Endothelial cell (in vitro differentiated cells): ENCODE results near the gene UBE2F. TPM values are rescaled to one million over a fixed set of nuclear protein-coding genes. Genes with fewer than 3 reads are reported as not detected.

Experiments
- DNase-seq: peaks from one replicate; pipeline ENCODE4 v3.0.0; 2021; ENCODE audit warnings: low spot score
- H3K27ac Mint-ChIP-seq: one replicate; pipeline ENCODE4 v1.8.0; 2021; ENCODE audit warnings: mixed read lengths, inconsistent platforms; ENCODE audit not compliant: unreplicated experiment
- H3K27me3 Mint-ChIP-seq: one replicate; pipeline ENCODE4 v1.8.0; 2021; ENCODE audit warnings: mild to moderate bottlenecking, moderate library complexity, mixed read lengths, inconsistent platforms; ENCODE audit not compliant: unreplicated experiment
- H3K36me3 Mint-ChIP-seq: one replicate; pipeline ENCODE4 v1.8.0; 2021; ENCODE audit warnings: mild to moderate bottlenecking, low read depth, mixed read lengths, inconsistent platforms; ENCODE audit not compliant: unreplicated experiment
- H3K4me1 Mint-ChIP-seq: one replicate; pipeline ENCODE4 v1.8.0; 2021; ENCODE audit warnings: mild to moderate bottlenecking, mixed read lengths, inconsistent platforms; ENCODE audit not compliant: unreplicated experiment
- H3K4me3 Mint-ChIP-seq: one replicate; pipeline ENCODE4 v1.8.0; 2021; ENCODE audit warnings: mild to moderate bottlenecking, mixed read lengths, inconsistent platforms; ENCODE audit not compliant: unreplicated experiment
- H3K9me3 Mint-ChIP-seq: one replicate; pipeline ENCODE4 v1.8.0; 2021; ENCODE audit warnings: mixed read lengths, inconsistent platforms; ENCODE audit not compliant: unreplicated experiment
- total RNA-seq: library from RNA; stranded (reverse); fragmentation: NEBNext Ultra II Directional; extraction: Animal tissue kit (Norgen Biotek cat#: 25700); gene quantifications from one replicate; pipeline ENCODE4 v1.2.1, GENCODE V29; 2021; ENCODE audit not compliant: unreplicated experiment
- TF ChIP-seq, protein P1 (sequence below): fragments of 200-600 bp; sonication (generic); IDR thresholded peaks from one replicate; pipeline ENCODE4 v1.5.0; 2021; ENCODE audit warnings: antibody characterized with exemption; ENCODE audit not compliant: unreplicated experiment

UBE2F gene
- total RNA-seq, 1 donor from 2014 or later: 107 TPM

DNA sequence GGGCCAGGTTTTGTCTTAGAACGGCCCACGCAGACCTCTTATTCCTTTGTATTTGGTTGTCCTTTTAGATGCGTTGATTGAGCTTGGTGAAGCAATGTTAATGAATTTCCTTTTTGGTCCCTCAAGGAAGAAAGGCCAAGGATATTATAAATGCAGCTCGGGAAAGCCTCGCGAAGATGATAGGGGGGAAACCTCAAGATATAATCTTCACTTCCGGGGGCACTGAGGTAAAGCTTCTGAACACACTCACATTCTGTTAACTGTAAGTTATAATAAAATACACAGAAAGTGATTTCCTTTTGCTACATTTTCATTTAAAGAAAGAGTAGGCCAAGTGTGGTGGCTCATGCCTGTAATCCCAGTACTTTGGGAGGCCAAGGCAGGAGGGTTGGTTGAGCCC is 101.1 kb downstream of the UBE2F start:
- DNase-seq: no peak
- TF ChIP-seq, protein P1, sequence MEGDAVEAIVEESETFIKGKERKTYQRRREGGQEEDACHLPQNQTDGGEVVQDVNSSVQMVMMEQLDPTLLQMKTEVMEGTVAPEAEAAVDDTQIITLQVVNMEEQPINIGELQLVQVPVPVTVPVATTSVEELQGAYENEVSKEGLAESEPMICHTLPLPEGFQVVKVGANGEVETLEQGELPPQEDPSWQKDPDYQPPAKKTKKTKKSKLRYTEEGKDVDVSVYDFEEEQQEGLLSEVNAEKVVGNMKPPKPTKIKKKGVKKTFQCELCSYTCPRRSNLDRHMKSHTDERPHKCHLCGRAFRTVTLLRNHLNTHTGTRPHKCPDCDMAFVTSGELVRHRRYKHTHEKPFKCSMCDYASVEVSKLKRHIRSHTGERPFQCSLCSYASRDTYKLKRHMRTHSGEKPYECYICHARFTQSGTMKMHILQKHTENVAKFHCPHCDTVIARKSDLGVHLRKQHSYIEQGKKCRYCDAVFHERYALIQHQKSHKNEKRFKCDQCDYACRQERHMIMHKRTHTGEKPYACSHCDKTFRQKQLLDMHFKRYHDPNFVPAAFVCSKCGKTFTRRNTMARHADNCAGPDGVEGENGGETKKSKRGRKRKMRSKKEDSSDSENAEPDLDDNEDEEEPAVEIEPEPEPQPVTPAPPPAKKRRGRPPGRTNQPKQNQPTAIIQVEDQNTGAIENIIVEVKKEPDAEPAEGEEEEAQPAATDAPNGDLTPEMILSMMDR: no peak
- H3K9me3 Mint-ChIP-seq: no peaks in the 10 kb centered on the region
- peaks cover 18% of the 10 kb centered on the region for H3K36me3 Mint-ChIP-seq
- H3K4me3 Mint-ChIP-seq: no peak overlapping the region
- no peaks in the 10 kb centered on the region for H3K4me1 Mint-ChIP-seq
- H3K27me3 Mint-ChIP-seq: no peaks in the 10 kb centered on the region
- H3K27ac Mint-ChIP-seq: no peak overlapping the region

DNA sequence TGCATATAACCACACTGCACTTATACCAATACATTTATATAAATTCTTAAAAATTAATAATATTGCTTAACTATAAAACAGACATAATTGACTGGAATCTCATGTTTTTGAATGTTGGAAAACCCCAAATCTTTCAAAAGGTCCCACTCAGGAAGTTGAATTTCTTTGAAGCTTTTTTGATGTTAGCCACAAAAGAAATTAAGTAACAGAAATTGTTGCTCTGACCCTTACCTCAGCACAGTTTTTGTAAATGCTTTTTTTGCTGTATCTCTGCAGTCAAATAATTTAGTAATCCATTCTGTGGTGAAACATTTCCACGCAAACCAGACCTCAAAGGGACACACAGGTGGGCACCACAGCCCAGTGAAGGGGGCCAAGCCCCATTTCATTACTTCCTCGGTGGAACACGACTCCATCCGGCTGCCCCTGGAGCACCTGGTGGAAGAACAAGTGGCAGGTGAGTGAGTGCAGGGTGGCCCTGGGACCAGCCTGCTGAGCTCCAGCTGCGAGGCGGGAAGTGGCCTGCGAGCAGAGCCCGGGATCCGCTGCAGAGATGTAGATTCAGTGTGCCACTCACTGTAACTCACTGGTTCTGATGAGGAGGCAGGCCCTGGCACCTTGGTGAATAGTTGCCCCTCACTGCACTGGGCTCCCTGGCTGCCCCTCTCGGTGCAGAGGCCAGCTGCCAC is 102.4 kb downstream of the UBE2F start:
- Mint-ChIP-seq H3K4me3 (no peak overlapping the region), H3K9me3 (no peaks in the 10 kb centered on the region), H3K4me1 (no peaks in the 10 kb centered on the region), H3K27me3 (no peaks in the 10 kb centered on the region), H3K36me3 (peaks cover 18% of the 10 kb centered on the region), H3K27ac (no peak overlapping the region)
- TF ChIP-seq, protein P1: no peak
- no peak for DNase-seq

DNA sequence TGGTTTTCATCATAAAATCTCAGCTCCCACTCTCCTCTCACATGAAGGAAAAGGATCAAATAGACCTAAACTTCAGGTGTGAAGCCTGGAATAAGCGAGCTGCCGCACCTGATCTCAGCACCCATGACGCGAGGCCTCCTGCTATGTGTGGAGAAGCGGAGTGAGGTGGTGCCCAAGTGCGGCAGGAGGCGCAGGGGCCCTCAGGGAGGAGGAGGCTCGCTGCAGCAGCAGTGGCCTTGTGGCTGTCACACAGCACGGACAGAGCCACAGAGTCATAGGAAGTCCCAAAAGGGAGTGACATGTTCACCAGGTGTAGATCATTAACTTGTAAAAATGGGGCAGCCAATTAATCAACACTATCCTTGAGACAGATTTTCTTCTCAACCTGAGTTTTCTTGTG is 103.1 kb downstream of the UBE2F start:
- Mint-ChIP-seq H3K27me3 (no peaks in the 10 kb centered on the region), H3K9me3 (no peaks in the 10 kb centered on the region), H3K4me3 (no peak overlapping the region), H3K27ac (no peak overlapping the region), H3K36me3 (peaks cover 18% of the 10 kb centered on the region), H3K4me1 (no peaks in the 10 kb centered on the region)
- no peak for DNase-seq
- TF ChIP-seq, protein P1: no peak

DNA sequence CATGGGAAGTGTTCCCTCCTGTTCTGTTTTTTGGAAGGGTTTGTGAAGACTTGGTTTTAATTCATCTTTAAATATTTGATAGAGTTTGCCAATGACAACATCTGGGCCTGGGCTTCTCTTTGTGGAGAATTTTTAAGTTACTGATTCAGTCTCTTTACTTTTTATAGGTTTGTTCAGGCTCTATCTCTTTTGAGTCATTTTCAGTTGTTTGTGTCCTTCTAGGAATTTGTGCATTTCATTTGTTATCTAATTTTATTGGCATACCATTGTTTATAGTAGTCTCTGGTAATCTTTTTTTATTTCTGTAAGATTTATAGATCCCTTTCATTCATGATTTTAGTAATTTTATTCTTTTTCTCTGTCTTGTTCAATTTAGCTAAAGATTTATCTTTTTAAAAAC is 108.6 kb downstream of the UBE2F start:
- TF ChIP-seq, protein P1: no peak
- Mint-ChIP-seq H3K36me3 (peaks cover 10% of the 10 kb centered on the region), H3K9me3 (no peaks in the 10 kb centered on the region), H3K27ac (no peak overlapping the region), H3K4me1 (no peaks in the 10 kb centered on the region), H3K27me3 (no peaks in the 10 kb centered on the region), H3K4me3 (no peak overlapping the region)
- no peak for DNase-seq

DNA sequence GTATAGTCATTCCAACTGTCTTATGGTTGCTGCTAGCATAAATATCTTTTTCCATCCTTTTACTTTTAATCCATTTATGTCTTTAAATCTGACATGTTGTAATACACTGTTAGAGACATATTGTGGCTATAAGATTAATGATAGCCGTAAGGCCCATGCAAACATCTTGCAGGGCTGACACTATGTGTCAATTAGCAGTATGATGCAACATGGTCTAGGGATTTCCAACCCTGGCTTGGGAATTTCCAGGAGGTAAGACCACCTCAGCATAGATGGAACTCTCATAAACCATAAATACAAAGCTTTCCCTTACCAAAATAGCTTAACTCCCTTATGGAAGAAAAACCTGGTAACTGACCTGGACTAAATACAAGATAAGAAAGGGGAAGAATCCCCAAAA is 110.5 kb downstream of the UBE2F start:
- no peak overlapping the region for H3K4me3 Mint-ChIP-seq
- H3K4me1 Mint-ChIP-seq: no peaks in the 10 kb centered on the region
- H3K27me3 Mint-ChIP-seq: peaks cover 1% of the 10 kb centered on the region
- no peak overlapping the region for H3K27ac Mint-ChIP-seq
- no peaks in the 10 kb centered on the region for H3K9me3 Mint-ChIP-seq
- peaks cover 25% of the 10 kb centered on the region for H3K36me3 Mint-ChIP-seq
- TF ChIP-seq, protein P1: no peak
- DNase-seq: no peak
